Glutamatergic neuron (in vitro differentiated cells): ENCODE data around the gene RAB11FIP2. TPM values are rescaled to one million over a fixed set of nuclear protein-coding genes. Genes with fewer than 3 reads are reported as not detected.

Source experiments
- DNase-seq: peaks from one replicate; pipeline ENCODE4 v3.0.0; 2022
- H3K27ac Mint-ChIP-seq: one replicate; pipeline ENCODE4 v1.8.0; 2020; ENCODE audit warnings: mild to moderate bottlenecking, mixed read lengths, inconsistent platforms; ENCODE audit not compliant: unreplicated experiment
- H3K27me3 Mint-ChIP-seq: one replicate; pipeline ENCODE4 v1.8.0; 2020; ENCODE audit warnings: mild to moderate bottlenecking, moderate library complexity, mixed read lengths, inconsistent platforms; ENCODE audit not compliant: unreplicated experiment
- H3K36me3 Mint-ChIP-seq: one replicate; pipeline ENCODE4 v1.8.0; 2020; ENCODE audit warnings: mild to moderate bottlenecking, mixed read lengths, inconsistent platforms; ENCODE audit not compliant: unreplicated experiment
- H3K4me1 Mint-ChIP-seq: one replicate; pipeline ENCODE4 v1.8.0; 2020; ENCODE audit warnings: mild to moderate bottlenecking, low read depth, mixed read lengths, inconsistent platforms; ENCODE audit not compliant: unreplicated experiment
- H3K4me3 Mint-ChIP-seq: one replicate; pipeline ENCODE4 v1.8.0; 2020; ENCODE audit warnings: mild to moderate bottlenecking, mixed read lengths, inconsistent platforms; ENCODE audit not compliant: unreplicated experiment
- H3K9me3 Mint-ChIP-seq: one replicate; pipeline ENCODE4 v1.8.0; 2020; ENCODE audit warnings: mild to moderate bottlenecking, moderate library complexity, mixed read lengths, inconsistent platforms; ENCODE audit not compliant: unreplicated experiment
- CTCF ChIP-seq: fragments of 200-600 bp; sonication (generic); IDR thresholded peaks from one replicate; pipeline ENCODE4 v1.5.0; 2021; ENCODE audit not compliant: partially characterized antibody, unreplicated experiment
- long read RNA-seq: library from polyadenylated mRNA; unstranded; transcript quantifications from one replicate; pipeline ENCODE4 v2.0.0, GENCODE V29; 2020; ENCODE audit not compliant: unreplicated experiment
- total RNA-seq: library from RNA; stranded (reverse); fragmentation: NEBNext Ultra II Directional; extraction: Animal tissue kit (Norgen Biotek cat#: 25700); gene quantifications from one replicate; pipeline ENCODE4 v1.2.1, GENCODE V29; 2021; ENCODE audit not compliant: unreplicated experiment

The RAB11FIP2 gene
- total RNA-seq: 21.8 TPM
- long read RNA-seq, partial matches to known transcripts: 1 of 1 reads
- long read RNA-seq, other reads (novel, unspliced or antisense): 0 of 1 reads

GRCh38 chr10:118046395-118047156 lies at the start of gene RAB11FIP2:
Gene RAB11FIP2, minus strand, starts transcription at chr10:118046941. Its CDS starts 778 bp downstream, at chr10:118046163.
- peak within 1 kb of the TSS; percentile 45 for H3K27ac Mint-ChIP-seq
- peak within 1 kb of the TSS; percentile 85 for H3K4me3 Mint-ChIP-seq
- peaks cover 3% of the 10 kb centered on the region for H3K27me3 Mint-ChIP-seq
- peaks cover 11% of the 10 kb centered on the region for H3K4me1 Mint-ChIP-seq
- TF ChIP-seq CTCF: no peak
- peak; percentile 97 for DNase-seq
- no peaks in the 10 kb centered on the region for H3K36me3 Mint-ChIP-seq
- H3K9me3 Mint-ChIP-seq: peaks cover 3% of the 10 kb centered on the region

GRCh38 chr10:118096022-118096421 lies 49.3 kb upstream of the RAB11FIP2 start:
- DNase-seq: no peak
- TF ChIP-seq CTCF: no peak
- no peaks in the 10 kb centered on the region for H3K27me3 Mint-ChIP-seq
- no peaks in the 10 kb centered on the region for H3K9me3 Mint-ChIP-seq
- H3K27ac Mint-ChIP-seq: no peak overlapping the region
- H3K4me1 Mint-ChIP-seq: peaks cover 6% of the 10 kb centered on the region
- no peak overlapping the region for H3K4me3 Mint-ChIP-seq
- no peaks in the 10 kb centered on the region for H3K36me3 Mint-ChIP-seq

GRCh38 chr10:118092209-118092608 lies 45.5 kb upstream of the RAB11FIP2 start:
- Mint-ChIP-seq H3K27ac (no peak overlapping the region), H3K4me1 (no peaks in the 10 kb centered on the region), H3K27me3 (no peaks in the 10 kb centered on the region), H3K36me3 (no peaks in the 10 kb centered on the region), H3K4me3 (no peak overlapping the region), H3K9me3 (no peaks in the 10 kb centered on the region)
- DNase-seq: no peak
- no peak for TF ChIP-seq CTCF

- Mint-ChIP-seq H3K4me3 (no peak overlapping the region), H3K36me3 (no peaks in the 10 kb centered on the region), H3K27ac (no peak overlapping the region), H3K9me3 (no peaks in the 10 kb centered on the region), H3K4me1 (no peaks in the 10 kb centered on the region), H3K27me3 (peaks cover 1% of the 10 kb centered on the region)
- DNase-seq: no peak
- no peak for TF ChIP-seq CTCF
These were observed 34.1 kb upstream of the RAB11FIP2 start for GRCh38 chr10:118080817-118081216.

- H3K36me3 Mint-ChIP-seq: no peaks in the 10 kb centered on the region
- H3K27me3 Mint-ChIP-seq: no peaks in the 10 kb centered on the region
- no peak overlapping the region for H3K27ac Mint-ChIP-seq
- H3K9me3 Mint-ChIP-seq: no peaks in the 10 kb centered on the region
- no peak for DNase-seq
- no peak overlapping the region for H3K4me3 Mint-ChIP-seq
- no peak for TF ChIP-seq CTCF
- H3K4me1 Mint-ChIP-seq: no peaks in the 10 kb centered on the region
These were observed 30.0 kb upstream of the RAB11FIP2 start for GRCh38 chr10:118076705-118077104.
